Left ventricle myocardium inferior (tissue), 1 donor: ENCODE data around the gene SREBF2. TPM values are rescaled to one million over a fixed set of nuclear protein-coding genes. Genes with fewer than 3 reads are reported as not detected.

Experiments
- DNase-seq: peaks from one replicate; pipeline ENCODE4 v3.0.0-alpha.2; 2020
- H3K27ac ChIP-seq: fragments of 200-600 bp; replicated peaks from 2 replicates; pipeline ENCODE4 v1.8.0; 2021
- H3K27me3 ChIP-seq: fragments of 200-600 bp; 2 replicates; pipeline ENCODE4 v1.8.0; 2021; ENCODE audit warnings: low read depth
- H3K36me3 ChIP-seq: fragments of 200-600 bp; 2 replicates; pipeline ENCODE4 v1.8.0; 2021
- H3K4me1 ChIP-seq: fragments of 200-600 bp; 2 replicates; pipeline ENCODE4 v1.8.0; 2021
- H3K4me3 ChIP-seq: fragments of 200-600 bp; 2 replicates; pipeline ENCODE4 v1.8.0; 2021; ENCODE audit warnings: mild to moderate bottlenecking, moderate library complexity
- H3K9me3 ChIP-seq: fragments of 200-600 bp; replicated peaks from 2 replicates; pipeline ENCODE4 v1.8.0; 2021
- CTCF ChIP-seq: fragments of 200-600 bp; IDR thresholded peaks from 2 replicates; pipeline ENCODE4 v1.8.0; 2021; ENCODE audit warnings: antibody characterized with exemption, mild to moderate bottlenecking, borderline replicate concordance
- intact Hi-C: fragments of 100-400 bp; cut with micrococcal nuclease; formaldehyde crosslinking; loops from one replicate; pipeline ENCODE4 v1.11.0; 2022
- total RNA-seq: library from RNA; stranded (reverse); fragmentation: NEBNext Ultra II Directional; extraction: Animal tissue kit (Norgen Biotek cat#: 25700); gene quantifications from one replicate; pipeline ENCODE4 v1.2.1, GENCODE V29; 2021
- donor health status: DM: no; HTN: yes; CAD: no; lungs with severe emphysema.

Gene SREBF2
- total RNA-seq, 1 donor from 2014 or later: 74.5 TPM

- Histone ChIP-seq H3K4me3 (no peak overlapping the region), H3K27me3 (no peaks in the 10 kb centered on the region), H3K36me3 (no peaks in the 10 kb centered on the region), H3K4me1 (peaks cover 28% of the 10 kb centered on the region), H3K27ac (peak overlapping the region; percentile 75), H3K9me3 (no peaks in the 10 kb centered on the region)
- no peak for TF ChIP-seq CTCF
- intact Hi-C loops: no loop called here
- no peak for DNase-seq
These were observed 6.2 kb upstream of the SREBF2 start for GRCh38 chr22:41826430-41827383.

- Histone ChIP-seq H3K4me1 (peaks cover 36% of the 10 kb centered on the region), H3K27ac (peak overlapping the region; percentile 75), H3K27me3 (no peaks in the 10 kb centered on the region), H3K36me3 (no peaks in the 10 kb centered on the region), H3K9me3 (no peaks in the 10 kb centered on the region), H3K4me3 (no peak overlapping the region)
- TF ChIP-seq CTCF: no peak
- intact Hi-C loops: no loop called here
- no peak for DNase-seq
These were observed 5.2 kb upstream of the SREBF2 start for GRCh38 chr22:41827671-41828070.

GRCh38 chr22:41828516-41828915 is 4.4 kb upstream of the SREBF2 start:
- H3K4me3 ChIP-seq: no peak overlapping the region
- no peaks in the 10 kb centered on the region for H3K9me3 ChIP-seq
- H3K36me3 ChIP-seq: no peaks in the 10 kb centered on the region
- DNase-seq: no peak
- TF ChIP-seq CTCF: no peak
- peaks cover 42% of the 10 kb centered on the region for H3K4me1 ChIP-seq
- intact Hi-C loops: no loop called here
- no peak overlapping the region for H3K27ac ChIP-seq
- H3K27me3 ChIP-seq: no peaks in the 10 kb centered on the region

- H3K27ac ChIP-seq: no peak overlapping the region
- no peaks in the 10 kb centered on the region for H3K9me3 ChIP-seq
- no peak for DNase-seq
- intact Hi-C loops: no loop called here
- no peak overlapping the region for H3K4me3 ChIP-seq
- no peaks in the 10 kb centered on the region for H3K36me3 ChIP-seq
- no peaks in the 10 kb centered on the region for H3K27me3 ChIP-seq
- H3K4me1 ChIP-seq: peaks cover 54% of the 10 kb centered on the region
- no peak for TF ChIP-seq CTCF
These were observed 2.7 kb upstream of the SREBF2 start for GRCh38 chr22:41830174-41830573.

- no peaks in the 10 kb centered on the region for H3K9me3 ChIP-seq
- no peak overlapping the region for H3K4me3 ChIP-seq
- DNase-seq: no peak
- no peaks in the 10 kb centered on the region for H3K27me3 ChIP-seq
- peaks cover 8% of the 10 kb centered on the region for H3K36me3 ChIP-seq
- TF ChIP-seq CTCF: no peak
- intact Hi-C loops: no loop called here
- H3K4me1 ChIP-seq: peaks cover 54% of the 10 kb centered on the region
- peak overlapping the region; percentile 95 for H3K27ac ChIP-seq
These were observed 1.5 kb upstream of the SREBF2 start for GRCh38 chr22:41831383-41831782.
